GM12878 (cell line): ENCODE results near the gene RARG. TPM values are rescaled to one million over a fixed set of nuclear protein-coding genes. Genes with fewer than 3 reads are reported as not detected.

Experiments used
- ATAC-seq: fragments of 200-7000 bp; cut with Tn5 transposase; 3 replicates; pipeline ENCODE4 v1.9.1; 2020; ENCODE audit warnings: mild to moderate bottlenecking, moderate library complexity
- BruUV-seq: library from RNA; stranded (reverse); fragments of 400-500 nt; replicated peaks from 2 replicates; lab custom pipeline; 2021; lab: Mats Ljungman, UMichigan
- CTCF ChIA-PET: fragments of 300-600 bp; sonication (Branson Sonifier 250); formaldehyde crosslinking; extraction: SDS; loops from one replicate; lab custom pipeline; 2021; ENCODE audit warnings: inconsistent platforms; lab: Yijun Ruan, JAX
- POLR2A ChIA-PET: fragments of 350-600 bp; formaldehyde crosslinking; extraction: SDS; loops from one replicate; lab custom pipeline; 2021; ENCODE audit warnings: inconsistent platforms; lab: Charles Lee
- RAD21 ChIA-PET: fragments of 300-600 bp; sonication (Branson Sonifier 250); formaldehyde crosslinking; loops from one replicate; lab custom pipeline; 2023; ENCODE audit warnings: antibody characterized with exemption; ENCODE audit not compliant: unreplicated experiment; lab: Charles Lee
- SMC1A ChIA-PET: fragments of 300-600 bp; sonication (Branson Sonifier 250); formaldehyde crosslinking; loops from one replicate; lab custom pipeline; 2023; ENCODE audit not compliant: unreplicated experiment, uncharacterized antibody; lab: Charles Lee
- DNase-seq: peaks from one replicate; pipeline ENCODE4 v3.0.0-alpha.2; 2011; ENCODE audit warnings: low read depth, low spot score
- FAIRE-seq: peaks from 3 replicates; lab custom pipeline; 2011; peaks lifted over from hg19 to GRCh38; lab: Jason Lieb, UNC
- H2AFZ ChIP-seq: 2 replicates; pipeline ENCODE4 v1.6.0; 2011; ENCODE audit warnings: low read depth, low read length, control low read depth; ENCODE audit not compliant: control insufficient read depth
- H3K27ac ChIP-seq: 2 replicates; pipeline ENCODE4 v1.5.1; 2011; ENCODE audit warnings: control low read depth; ENCODE audit not compliant: control insufficient read depth, insufficient read depth
- H3K27me3 ChIP-seq, 2 experiments: replicated peaks in 1 of 2; 2 replicates each; pipeline versions ENCODE4 v1.6.0 to v1.6.1; 2011; ENCODE audit warnings: low read length in 1 of 2; ENCODE audit not compliant: control insufficient read depth in 2 of 2, insufficient read depth in 2 of 2
- H3K36me3 ChIP-seq, 2 experiments: 2 replicates each; pipeline ENCODE4 v1.5.1; 2011; ENCODE audit warnings: low read length in 1 of 2; ENCODE audit not compliant: control insufficient read depth in 2 of 2, insufficient read depth in 2 of 2
- H3K4me1 ChIP-seq: 2 replicates; pipeline ENCODE4 v1.6.1; 2011; ENCODE audit warnings: mild to moderate bottlenecking, low read length, moderate library complexity, mixed read lengths; ENCODE audit not compliant: control insufficient read depth, insufficient read depth
- H3K4me2 ChIP-seq: 2 replicates; pipeline ENCODE4 v1.6.0; 2011; ENCODE audit warnings: control low read depth; ENCODE audit not compliant: control insufficient read depth, insufficient read depth
- H3K4me3 ChIP-seq: fragments of 200-600 bp; sonication (generic); 2 replicates; pipeline ENCODE4 v1.5.1; 2016
- H3K79me2 ChIP-seq: 2 replicates; pipeline ENCODE4 v1.6.0; 2011; ENCODE audit warnings: low read length; ENCODE audit not compliant: control insufficient read depth, insufficient read depth
- H3K9ac ChIP-seq: 2 replicates; pipeline ENCODE4 v1.8.0; 2011; ENCODE audit warnings: low read length, control low read depth, mixed read lengths; ENCODE audit not compliant: control insufficient read depth, insufficient read depth
- H3K9me3 ChIP-seq: replicated peaks from 3 replicates; pipeline ENCODE4 v1.5.1; 2011; ENCODE audit warnings: mild to moderate bottlenecking, low read length; ENCODE audit not compliant: control insufficient read depth, insufficient read depth
- H4K20me1 ChIP-seq: 2 replicates; pipeline ENCODE4 v1.6.0; 2011; ENCODE audit not compliant: control insufficient read depth, insufficient read depth
- CEBPB ChIP-seq, 2 experiments: fragments of 150-350 bp in 1 of 2; IDR thresholded peaks; 2 replicates each; pipeline ENCODE4 v1.6.1; 2012 to 2014; ENCODE audit warnings: low read depth in 2 of 2, low read length in 2 of 2, borderline replicate concordance in 1 of 2, inconsistent platforms in 1 of 2
- CREM ChIP-seq: IDR thresholded peaks from 2 replicates; pipeline ENCODE4 v1.6.1; 2014; ENCODE audit warnings: antibody characterized with exemption, low read depth
- EED ChIP-seq: sonication (generic); IDR thresholded peaks from 2 replicates; pipeline ENCODE4 v1.6.1; 2016; ENCODE audit warnings: antibody characterized with exemption, low read depth
- EGR1 ChIP-seq, 2 experiments: IDR thresholded peaks; 1 replicate in 1 of 2; 2 replicates in 1 of 2; pipeline ENCODE4 v1.6.1; 2011 to 2012; ENCODE audit warnings: low read depth in 2 of 2, low read length in 2 of 2, borderline replicate concordance in 1 of 2, mild to moderate bottlenecking in 1 of 2, moderate library complexity in 1 of 2
- ESRRA ChIP-seq: IDR thresholded peaks from 2 replicates; pipeline ENCODE4 v1.6.1; 2012; ENCODE audit warnings: mild to moderate bottlenecking, low read length, improper control_type of control experiment
- FOS ChIP-seq: IDR thresholded peaks from 3 replicates; pipeline ENCODE4 v1.6.1; 2011; ENCODE audit warnings: borderline replicate concordance; ENCODE audit not compliant: insufficient read length; ENCODE audit errors: extremely low read depth
- IKZF1 ChIP-seq: fragments of 450-650 bp; conservative IDR thresholded peaks from 2 replicates; pipeline ENCODE4 v1.6.1; 2017; ENCODE audit warnings: antibody characterized with exemption, mild to moderate bottlenecking
- MYC ChIP-seq: IDR thresholded peaks from 2 replicates; pipeline ENCODE4 v1.6.1; 2011; ENCODE audit warnings: mild to moderate bottlenecking, low read length, moderate library complexity, inconsistent platforms; ENCODE audit not compliant: insufficient read depth, insufficient replicate concordance, insufficient read length, severe bottlenecking
- NKRF ChIP-seq: fragments of 450-650 bp; conservative IDR thresholded peaks from 2 replicates; pipeline ENCODE4 v1.6.1; 2017; ENCODE audit warnings: mild to moderate bottlenecking, moderate library complexity
- REST ChIP-seq: IDR thresholded peaks from 2 replicates; pipeline ENCODE4 v1.6.1; 2012; ENCODE audit warnings: mild to moderate bottlenecking, low read depth, low read length
- SRF ChIP-seq, 2 experiments: IDR thresholded peaks; 2 replicates each; pipeline ENCODE4 v1.6.1; 2011; ENCODE audit warnings: low read depth in 2 of 2, low read length in 2 of 2, mild to moderate bottlenecking in 1 of 2, moderate library complexity in 1 of 2
- WGBS: methylation state at CpG from one replicate; pipeline ENCODE4 v1.1.6; 2016; ENCODE audit warnings: low lambda C conversion rate; ENCODE audit not compliant: insufficient replicate concordance, insufficient coverage; ENCODE audit errors: missing lambda C conversion rate; 5-methylcytosine and 5-hydroxymethylcytosine counted together
- in situ Hi-C: fragments of 300-500 bp; cut with MboI; formaldehyde crosslinking; loops from 9 replicates; pipeline ENCODE4 v1.14.3; 2018; ENCODE audit warnings: mixed read lengths
- intact Hi-C: fragments of 100-400 bp; cut with micrococcal nuclease; formaldehyde crosslinking; loops from one replicate; pipeline ENCODE4 v1.14.2; 2022; ENCODE audit not compliant: unreplicated experiment
- polyA plus RNA-seq, 11 experiments: library from polyadenylated mRNA; depleted of rRNA in 4 of 11; unstranded in 6 of 11; stranded (reverse) in 5 of 11; fragments of >200 nt; fragmentation: Nextera tagmentation in 4 of 11; fragmentation: Illumina TruSeq in 1 of 11; extraction: Ambion mirVana in 4 of 11; extraction: Trizol in 1 of 11; gene quantifications; 1 replicate in 1 of 11; 2 replicates in 10 of 11; pipeline versions ENCODE4 v1.2.1 to v1.2.3, GENCODE V29; 2011 to 2016; ENCODE audit warnings: inconsistent platforms in 2 of 11, missing spikeins in 2 of 11, low read depth in 1 of 11
- total RNA-seq, 4 experiments: library from RNA; depleted of rRNA in 3 of 4; stranded (reverse); fragments of >200 nt in 3 of 4; fragmentation: Illumina TruSeq in 1 of 4; extraction: Trizol in 1 of 4; gene quantifications; 2 replicates each; pipeline versions ENCODE4 v1.2.1 to v1.2.3, GENCODE V29; 2013 to 2021
- TF ChIP-seq, protein P1 (sequence below): IDR thresholded peaks from 2 replicates; pipeline ENCODE4 v1.6.1; 2012; ENCODE audit warnings: low read depth, low read length, improper control_type of control experiment
- TF ChIP-seq, protein P2 (sequence below), 3 experiments: IDR thresholded peaks in 2 of 3; conservative IDR thresholded peaks in 1 of 3; 2 replicates each; pipeline ENCODE4 v1.5.1; 2011; ENCODE audit warnings: low read depth in 3 of 3, low read length in 3 of 3, mild to moderate bottlenecking in 3 of 3, control low read depth in 2 of 3, moderate library complexity in 2 of 3, inconsistent platforms in 1 of 3, mixed read lengths in 1 of 3; ENCODE audit not compliant: control insufficient read depth in 2 of 3, insufficient read depth in 1 of 3; ENCODE audit errors: extremely low read depth in 1 of 3

The RARG gene
- total and polyA plus RNA-seq, 10 of the 15 experiments (the other 5 are each of a cell fraction or from before 2014, with no cell fraction given) = 0.27 to 8.1 (median 4.1) TPM

DNA sequence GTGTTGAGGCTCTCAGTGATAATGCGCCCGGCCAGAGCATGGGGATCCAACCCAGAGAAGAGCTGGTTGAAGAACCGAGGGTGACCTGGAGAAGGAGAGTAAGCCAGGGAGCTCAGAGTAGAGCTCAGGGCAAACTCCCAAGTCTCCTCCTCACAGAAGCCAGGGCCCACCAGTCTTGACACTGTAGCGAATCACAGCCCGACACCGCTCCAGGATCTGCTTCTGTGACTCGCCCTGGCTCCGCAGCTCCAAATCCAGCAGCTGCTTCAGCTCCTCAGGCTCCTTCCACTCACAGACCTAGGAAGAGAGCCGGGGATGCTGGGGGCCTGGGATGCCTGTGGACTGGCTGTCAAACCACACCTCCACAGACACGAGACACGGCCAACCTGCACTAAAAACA, 59.7 kb downstream of the RARG start (continued):
- TF ChIP-seq NKRF (no peak), MYC (no peak), CREM (no peak), EGR1 (IDR thresholded peaks at IDR 0.05; ENCODE audit: borderline replicate concordance in 1 of 2, low read depth in 2 of 2, low read length in 2 of 2) (no peak)

- Histone ChIP-seq H3K9me3 (no peaks in the 10 kb centered on the region), H3K27me3 (no peaks in the 10 kb centered on the region), H3K36me3 (peaks cover 0 to 1% of the 10 kb centered on the region in 2 experiments; a peak in 1 of 4 replicates), H3K4me2 (no peak overlapping the region), H3K27ac (no peak overlapping the region), H3K79me2 (no peaks in the 10 kb centered on the region), H3K9ac (no peak overlapping the region), H4K20me1 (no peaks in the 10 kb centered on the region), H2AFZ (no peak overlapping the region), H3K4me3 (no peak overlapping the region), H3K4me1 (peaks cover 11% of the 10 kb centered on the region; the same call in 1 of the 2 replicates)
- SMC1A ChIA-PET = interaction anchor here (1.3 kb wide), 1 partner anchor 38 kb away, joined by 4 read pairs; no protein-coding TSS in a partner anchor
- intact Hi-C loops (no loop called here), in situ Hi-C loops (no loop called here)
- RAD21 ChIA-PET = interaction anchor here (1.0 kb wide), 1 partner anchor 11 kb away, joined by 3 read pairs; no protein-coding TSS in a partner anchor
- no TSS peak for BruUV-seq
- ATAC-seq (no peak), FAIRE-seq (no peak), DNase-seq (no peak)
- CTCF ChIA-PET = interaction anchor here (0.6 to 8.0 kb wide), 3 partner anchors 8 to 123 kb away, joined by 3 to 66 read pairs (median 3); no protein-coding TSS in a partner anchor
- WGBS = 71% methylated on average over 10 of the region's 10 CpGs
- POLR2A ChIA-PET = no interaction called here
- no peak for TF ChIP-seq FOS
- TF ChIP-seq, protein P1, sequence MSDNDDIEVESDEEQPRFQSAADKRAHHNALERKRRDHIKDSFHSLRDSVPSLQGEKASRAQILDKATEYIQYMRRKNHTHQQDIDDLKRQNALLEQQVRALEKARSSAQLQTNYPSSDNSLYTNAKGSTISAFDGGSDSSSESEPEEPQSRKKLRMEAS = no peak
- TF ChIP-seq IKZF1 = no peak
- TF ChIP-seq CEBPB (IDR thresholded peaks at IDR 0.05; ENCODE audit: borderline replicate concordance in 1 of 2, low read depth in 2 of 2, low read length in 2 of 2) = no peak
- TF ChIP-seq, protein P2, sequence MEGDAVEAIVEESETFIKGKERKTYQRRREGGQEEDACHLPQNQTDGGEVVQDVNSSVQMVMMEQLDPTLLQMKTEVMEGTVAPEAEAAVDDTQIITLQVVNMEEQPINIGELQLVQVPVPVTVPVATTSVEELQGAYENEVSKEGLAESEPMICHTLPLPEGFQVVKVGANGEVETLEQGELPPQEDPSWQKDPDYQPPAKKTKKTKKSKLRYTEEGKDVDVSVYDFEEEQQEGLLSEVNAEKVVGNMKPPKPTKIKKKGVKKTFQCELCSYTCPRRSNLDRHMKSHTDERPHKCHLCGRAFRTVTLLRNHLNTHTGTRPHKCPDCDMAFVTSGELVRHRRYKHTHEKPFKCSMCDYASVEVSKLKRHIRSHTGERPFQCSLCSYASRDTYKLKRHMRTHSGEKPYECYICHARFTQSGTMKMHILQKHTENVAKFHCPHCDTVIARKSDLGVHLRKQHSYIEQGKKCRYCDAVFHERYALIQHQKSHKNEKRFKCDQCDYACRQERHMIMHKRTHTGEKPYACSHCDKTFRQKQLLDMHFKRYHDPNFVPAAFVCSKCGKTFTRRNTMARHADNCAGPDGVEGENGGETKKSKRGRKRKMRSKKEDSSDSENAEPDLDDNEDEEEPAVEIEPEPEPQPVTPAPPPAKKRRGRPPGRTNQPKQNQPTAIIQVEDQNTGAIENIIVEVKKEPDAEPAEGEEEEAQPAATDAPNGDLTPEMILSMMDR (IDR thresholded peaks at IDR 0.05 in 2 of 3, conservative IDR thresholded peaks at IDR 0.05 in 1 of 3; ENCODE audit: control insufficient read depth in 2 of 3, extremely low read depth in 1 of 3, insufficient read depth in 1 of 3, low read depth in 3 of 3, low read length in 3 of 3) = no peak
- no peak for TF ChIP-seq EED
- TF ChIP-seq EGR1 (IDR thresholded peaks at IDR 0.05; ENCODE audit: borderline replicate concordance in 1 of 2, low read depth in 2 of 2, low read length in 2 of 2) = no peak
- TF ChIP-seq SRF (IDR thresholded peaks at IDR 0.05; ENCODE audit: low read depth in 2 of 2, low read length in 2 of 2) = no peak
- no peak for TF ChIP-seq ESRRA
- TF ChIP-seq REST = no peak
These were observed 60.2 kb downstream of the RARG start for GRCh38 chr12:53171725-53172329.
